Left forelimb (tissue), 1 donor: ENCODE measurements around the gene BDKRB2.

ENCODE experiments used
- DNase-seq: peaks from one replicate; pipeline ENCODE4 v3.0.0-alpha.2; 2018; ENCODE audit warnings: low spot score

BDKRB2 gene

GRCh38 chr14:96270565-96271420 is 66.2 kb downstream of the BDKRB2 start:
- no peak for DNase-seq

- DNase-seq, result no peak
Measured at GRCh38 chr14:96271421-96271762, 66.8 kb downstream of the BDKRB2 start.

- DNase-seq, result no peak
Measured at GRCh38 chr14:96272777-96273473, 68.3 kb downstream of the BDKRB2 start.

DNA sequence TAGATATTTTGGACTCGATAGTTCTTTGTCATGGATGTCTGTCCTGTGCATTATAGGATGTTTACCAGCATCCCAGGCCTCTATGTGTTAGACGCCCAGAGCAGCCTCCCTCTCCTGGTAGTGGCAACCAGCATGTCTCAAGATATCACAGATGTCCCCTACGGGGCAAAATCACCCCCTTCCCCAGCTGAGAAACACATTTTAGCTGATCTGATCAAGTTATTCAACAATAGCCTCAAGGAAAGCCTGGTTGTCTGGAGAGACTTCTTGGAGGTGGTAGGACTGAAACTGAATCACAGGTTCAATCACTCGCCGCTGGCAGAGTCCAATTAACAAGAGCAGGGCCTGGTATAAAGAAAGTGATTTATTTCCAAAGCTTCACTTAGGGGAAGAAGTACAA is 69.0 kb downstream of the BDKRB2 start:
- DNase-seq, result no peak

DNA sequence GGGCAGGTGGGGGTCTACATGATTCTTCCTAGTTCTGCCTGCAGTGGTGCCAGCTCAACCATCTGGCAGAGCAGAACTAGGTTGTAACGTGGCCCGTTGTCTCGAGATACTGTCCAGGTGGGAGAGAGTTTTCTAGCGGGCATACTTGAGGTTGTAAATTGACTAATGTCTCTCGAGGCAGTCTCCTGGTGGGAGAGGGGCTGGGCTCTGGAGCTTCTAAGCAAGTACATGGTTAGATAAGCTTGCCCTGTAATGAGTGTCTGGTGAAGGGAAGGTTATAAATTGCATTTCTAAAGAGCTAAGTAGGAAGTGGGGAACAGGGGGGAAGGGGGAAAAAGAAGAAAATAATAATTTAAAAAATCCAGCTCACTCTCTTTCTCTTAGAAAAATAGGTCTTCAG is 69.5 kb downstream of the BDKRB2 start:
- DNase-seq, result no peak

DNA sequence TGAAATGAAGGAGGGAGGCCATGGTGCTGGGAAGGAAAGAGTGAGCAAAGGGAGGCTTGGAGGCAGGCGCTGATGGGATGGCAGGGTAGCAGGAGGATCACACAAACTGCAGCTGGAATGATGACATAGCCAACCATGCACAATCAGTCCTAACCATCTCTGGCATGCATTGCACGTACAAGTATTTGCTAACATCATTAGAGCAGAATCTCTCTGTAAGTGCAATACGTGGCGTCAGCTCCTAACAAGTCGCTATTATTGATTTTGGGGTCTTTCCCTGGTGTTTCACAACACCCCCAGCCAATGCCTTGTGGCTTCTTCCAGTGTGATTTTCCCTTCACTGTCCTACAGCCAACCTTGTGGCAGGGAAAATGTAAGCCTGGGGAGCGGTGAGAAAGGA is 69.9 kb downstream of the BDKRB2 start:
- no peak for DNase-seq

DNA sequence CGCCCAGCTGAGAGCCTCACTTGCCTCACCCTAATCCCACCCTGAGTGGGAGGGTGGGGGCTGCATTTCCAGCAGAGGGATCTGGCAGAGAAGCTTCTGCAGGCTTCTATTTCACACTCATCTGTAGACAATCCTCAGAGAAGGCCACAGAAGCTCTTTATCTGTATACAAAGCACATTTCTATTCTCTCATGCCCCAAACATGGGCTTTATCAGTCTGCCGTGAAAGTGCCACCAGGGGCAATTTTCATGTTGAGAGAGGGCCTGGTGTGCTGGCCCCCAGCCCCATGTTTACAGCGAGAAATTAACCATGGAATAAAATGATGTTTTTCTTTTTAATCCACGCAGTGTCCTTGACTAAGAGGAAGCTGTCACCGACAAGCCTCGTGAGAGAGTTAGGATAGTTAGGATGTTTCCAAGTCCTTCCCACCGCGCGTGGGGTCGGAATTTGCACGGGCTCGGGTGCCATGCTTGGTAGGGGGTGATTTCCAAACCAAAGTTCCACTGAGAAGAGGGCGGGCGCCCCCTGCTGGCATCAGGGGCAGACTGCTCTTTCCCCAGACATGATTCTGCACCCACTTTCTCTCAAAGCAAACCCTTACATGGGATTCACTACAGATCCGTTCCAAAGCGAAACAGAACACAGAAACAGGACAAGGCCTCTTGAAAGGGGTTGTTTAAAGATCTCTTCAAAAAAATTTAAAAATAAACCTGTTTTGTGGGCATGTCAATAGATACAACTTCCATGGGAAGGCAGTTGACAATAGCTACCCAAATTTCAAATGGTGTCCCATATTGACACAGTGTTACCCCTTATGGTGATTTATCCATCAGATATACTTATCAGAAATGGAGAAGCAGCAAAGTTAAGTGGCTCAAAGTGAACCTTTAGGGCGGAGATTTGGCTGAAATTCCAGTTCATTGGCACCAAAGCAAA is 70.8 kb downstream of the BDKRB2 start:
- peak; percentile 79 for DNase-seq

DNA sequence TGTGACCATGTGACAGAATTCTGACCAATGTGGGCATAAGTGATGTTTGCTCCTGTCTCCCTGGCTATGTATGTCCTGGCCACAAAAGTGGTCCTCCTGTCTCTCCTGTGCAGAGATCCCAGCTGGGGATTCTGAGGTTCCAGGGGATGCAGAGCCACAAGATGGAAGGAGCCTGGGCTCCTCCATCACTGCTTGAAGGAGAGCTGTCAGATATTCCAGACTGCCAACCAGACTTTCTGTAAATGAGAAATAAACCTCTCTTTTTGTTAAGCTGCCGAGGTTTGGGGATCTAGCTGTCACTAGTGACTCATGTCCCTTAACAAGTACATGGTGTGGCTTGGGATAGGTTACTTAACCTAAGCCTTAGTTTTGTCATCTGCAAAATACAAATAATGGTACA is 73.3 kb downstream of the BDKRB2 start:
- DNase-seq, result no peak

DNA sequence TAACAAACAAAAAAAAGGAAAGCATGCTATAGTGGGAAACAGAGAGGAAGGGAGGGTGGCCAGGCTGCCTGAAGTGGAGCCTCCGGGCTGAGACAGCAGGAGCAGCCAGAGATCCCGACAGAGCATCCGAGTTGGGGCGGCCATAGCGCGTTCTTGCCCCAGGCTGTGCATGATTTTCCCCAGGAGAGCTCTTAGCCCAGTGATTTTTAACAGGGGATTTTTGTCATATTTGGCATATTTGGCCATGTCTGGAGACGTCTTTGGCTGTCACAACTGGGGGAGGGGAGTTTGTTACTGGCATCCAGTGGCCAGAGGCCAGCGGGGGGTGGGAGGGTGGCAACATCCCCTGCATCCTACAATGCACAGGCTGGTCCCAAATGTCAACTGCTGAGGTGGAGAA is 74.9 kb downstream of the BDKRB2 start:
- no peak for DNase-seq

- no peak for DNase-seq
Measured at GRCh38 chr14:96280104-96280503, 75.5 kb downstream of the BDKRB2 start.

DNA sequence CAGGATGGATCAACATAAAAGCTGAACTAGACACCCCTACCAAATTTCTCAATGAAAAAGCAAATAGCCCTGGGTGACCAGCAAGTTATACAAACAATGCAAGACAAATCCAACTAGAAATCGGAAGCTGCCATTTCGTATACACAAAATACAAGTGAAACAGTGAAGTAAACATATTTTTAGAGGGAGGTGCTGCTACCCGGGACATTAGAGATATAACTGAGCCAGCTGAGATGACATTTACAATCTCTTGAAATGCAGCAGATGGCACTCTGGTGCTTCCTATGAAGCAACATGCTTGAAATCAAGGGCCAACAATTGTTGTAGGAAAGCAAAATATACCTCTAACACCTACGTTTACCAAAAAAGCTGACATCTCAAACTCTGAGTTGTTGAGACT is 76.8 kb downstream of the BDKRB2 start:
- DNase-seq, result no peak

GRCh38 chr14:96284008-96284407 is 79.4 kb downstream of the BDKRB2 start:
- DNase-seq, result no peak

GRCh38 chr14:96284430-96284829 is 79.8 kb downstream of the BDKRB2 start:
- DNase-seq, result no peak

DNA sequence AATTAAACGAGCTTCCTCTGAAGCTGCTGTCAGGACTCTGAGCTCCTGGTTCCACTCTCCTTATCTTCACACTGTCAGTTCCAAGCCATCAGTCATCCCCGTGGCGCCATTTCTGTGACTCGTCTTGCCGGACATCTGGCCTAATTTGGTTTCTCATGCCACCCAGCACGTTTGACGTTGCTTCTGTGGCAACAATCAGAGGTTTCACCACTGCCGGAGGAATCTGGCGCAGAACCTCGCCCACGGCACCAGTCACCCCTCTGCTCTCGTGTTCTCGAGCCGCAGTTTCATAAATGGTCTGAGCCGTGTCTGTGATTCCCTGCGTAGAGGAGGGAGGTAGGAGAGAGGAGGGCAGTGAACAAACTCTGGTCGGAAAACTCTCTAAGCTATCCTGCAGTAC is 81.0 kb downstream of the BDKRB2 start:
- DNase-seq, result no peak

- DNase-seq, result no peak
Measured at GRCh38 chr14:96286251-96286650, 81.6 kb downstream of the BDKRB2 start.

- no peak for DNase-seq
Measured at GRCh38 chr14:96287856-96288255, 83.2 kb downstream of the BDKRB2 start.
